NCI-H1436 treated with DMSO at 0.1 percent for 48 hours (cell line): ENCODE results near the gene MYRFL.
"Not testable (repeated sequence)": the region's sequence is repeated elsewhere in the genome, so short reads cannot be mapped to it uniquely, and the experiment has no call there.

Experiments
- DNase-seq: peaks from one replicate; lab custom pipeline; 2025; lab: John Stamatoyannopoulos, UW

MYRFL gene

GRCh38 chr12:69988481-69989321 lies 163.7 kb downstream of the MYRFL start:
- DNase-seq: no peak

GRCh38 chr12:69991690-69992288 lies 166.8 kb downstream of the MYRFL start:
- no peak for DNase-seq

- no peak for DNase-seq
Observed at GRCh38 chr12:69993433-69993832, 168.4 kb downstream of the MYRFL start.

GRCh38 chr12:69994086-69994485 lies 169.1 kb downstream of the MYRFL start:
- DNase-seq: not testable (repeated sequence)

GRCh38 chr12:69994724-69995173 lies 169.7 kb downstream of the MYRFL start:
- DNase-seq: no peak

GRCh38 chr12:69996241-69996640 lies 171.2 kb downstream of the MYRFL start:
- no peak for DNase-seq

- DNase-seq: no peak
Observed at GRCh38 chr12:69996722-69997121, 171.7 kb downstream of the MYRFL start.

GRCh38 chr12:69998011-69998410 lies 173.0 kb downstream of the MYRFL start:
- DNase-seq: no peak

GRCh38 chr12:69998922-69999321 lies 173.9 kb downstream of the MYRFL start:
- DNase-seq: peak; percentile 36

GRCh38 chr12:69999561-69999960 lies 174.5 kb downstream of the MYRFL start:
- no peak for DNase-seq

- no peak for DNase-seq
Observed at GRCh38 chr12:70002097-70002911, 177.3 kb downstream of the MYRFL start.

GRCh38 chr12:70002912-70003255 lies 177.9 kb downstream of the MYRFL start:
- no peak for DNase-seq

GRCh38 chr12:70005864-70006618 lies 181.0 kb downstream of the MYRFL start:
- DNase-seq: no peak

GRCh38 chr12:70006619-70006973 lies 181.6 kb downstream of the MYRFL start:
- DNase-seq: no peak

GRCh38 chr12:70007687-70008086 lies 182.7 kb downstream of the MYRFL start:
- no peak for DNase-seq
